Natural killer cell treated with Interleukin-12 subunit alpha and Interleukin-12 subunit beta and Interleukin-15 and Interleukin-18, amount 100 ng/mL, for 72 hours (primary cell): Measurements from ENCODE around the gene FBXW7. TPM values are rescaled to one million over a fixed set of nuclear protein-coding genes. Genes with fewer than 3 reads are reported as not detected.

ENCODE experiments used
- ATAC-seq, 2 donors: fragments of 150-1000 bp; cut with Tn5 transposase in 1 of 2; sonication (Bioruptor Pico), chemical (Tn5 transposase) in 1 of 2; 2 replicates each; pipeline ENCODE4 v1.10.0; 2021
- DNase-seq: peaks from one replicate; pipeline ENCODE4 v3.0.0; 2022; ENCODE audit warnings: low spot score
- H3K27ac Mint-ChIP-seq, 2 donors: 1 replicate in 1 of 2; 2 replicates in 1 of 2; pipeline ENCODE4 v1.8.0; 2022; ENCODE audit warnings: mixed read lengths in 2 of 2, mild to moderate bottlenecking in 1 of 2, moderate library complexity in 1 of 2
- H3K27me3 Mint-ChIP-seq, 2 donors: 1 replicate in 1 of 2; 2 replicates in 1 of 2; pipeline ENCODE4 v1.8.0; 2022; ENCODE audit warnings: mixed read lengths in 2 of 2
- H3K36me3 Mint-ChIP-seq: one replicate; pipeline ENCODE4 v1.8.0; 2022; ENCODE audit warnings: mixed read lengths
- H3K4me1 Mint-ChIP-seq, 2 donors: 1 replicate in 1 of 2; 2 replicates in 1 of 2; pipeline ENCODE4 v1.8.0; 2022; ENCODE audit warnings: low read depth in 2 of 2, mixed read lengths in 2 of 2, mild to moderate bottlenecking in 1 of 2
- H3K4me3 Mint-ChIP-seq: one replicate; pipeline ENCODE4 v1.8.0; 2022; ENCODE audit warnings: mixed read lengths
- H3K9me3 Mint-ChIP-seq: 2 replicates; pipeline ENCODE4 v1.8.0; 2022; ENCODE audit warnings: mixed read lengths
- total RNA-seq, 2 donors: library from RNA; stranded (reverse); gene quantifications; one replicate each; pipeline ENCODE4 v1.2.3, GENCODE V29; 2022

Gene FBXW7
- total RNA-seq, 2 donors from 2014 or later, result 70.9 to 74.1 TPM

GRCh38 chr4:152351080-152351479, 184.8 kb downstream of the FBXW7 start:
- DNase-seq, result no peak
- no peak for ATAC-seq
- Mint-ChIP-seq H3K27me3 (no peaks in the 10 kb centered on the region), H3K36me3 (no peaks in the 10 kb centered on the region), H3K9me3 (no peaks in the 10 kb centered on the region), H3K4me3 (no peak overlapping the region), H3K27ac (no peak overlapping the region), H3K4me1 (peaks cover 7% of the 10 kb centered on the region in 2 donors)

DNA sequence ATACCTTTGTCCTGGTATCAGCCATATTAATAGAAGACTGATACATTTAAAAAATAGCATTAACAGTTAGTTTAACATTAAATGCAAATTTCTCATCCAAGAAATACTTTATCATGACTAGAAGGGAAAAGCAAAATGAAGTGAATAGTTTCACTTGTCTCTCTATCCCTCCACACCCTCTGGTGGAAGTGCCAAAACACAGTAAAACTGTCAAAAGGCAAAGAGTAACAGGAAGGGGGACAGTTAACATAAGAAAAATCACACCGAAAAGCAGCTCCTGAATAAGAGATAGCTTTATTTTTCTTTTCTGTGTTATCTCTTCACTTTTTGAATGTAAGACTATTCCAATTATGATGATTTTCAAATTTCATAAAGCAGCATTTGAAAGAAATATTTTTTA, 187.2 kb downstream of the FBXW7 start:
- Mint-ChIP-seq H3K4me3 (no peak overlapping the region), H3K36me3 (no peaks in the 10 kb centered on the region), H3K9me3 (no peaks in the 10 kb centered on the region), H3K27ac (no peak overlapping the region), H3K27me3 (no peaks in the 10 kb centered on the region), H3K4me1 (peaks cover under 1 to 7% of the 10 kb centered on the region in 2 donors)
- ATAC-seq, result no peak
- no peak for DNase-seq

GRCh38 chr4:152346979-152347378, 188.9 kb downstream of the FBXW7 start:
- Mint-ChIP-seq H3K36me3 (no peaks in the 10 kb centered on the region), H3K4me3 (no peak overlapping the region), H3K27ac (no peak overlapping the region), H3K4me1 (peaks cover 0 to 2% of the 10 kb centered on the region in 2 donors), H3K27me3 (no peaks in the 10 kb centered on the region), H3K9me3 (no peaks in the 10 kb centered on the region)
- ATAC-seq, result no peak
- DNase-seq, result no peak

GRCh38 chr4:152346526-152346925, 189.4 kb downstream of the FBXW7 start:
- Mint-ChIP-seq H3K27me3 (no peaks in the 10 kb centered on the region), H3K4me1 (peaks cover under 1 to 2% of the 10 kb centered on the region in 2 donors), H3K4me3 (no peak overlapping the region), H3K27ac (no peak overlapping the region), H3K9me3 (no peaks in the 10 kb centered on the region), H3K36me3 (peaks cover 2% of the 10 kb centered on the region)
- no peak for ATAC-seq
- no peak for DNase-seq

DNA sequence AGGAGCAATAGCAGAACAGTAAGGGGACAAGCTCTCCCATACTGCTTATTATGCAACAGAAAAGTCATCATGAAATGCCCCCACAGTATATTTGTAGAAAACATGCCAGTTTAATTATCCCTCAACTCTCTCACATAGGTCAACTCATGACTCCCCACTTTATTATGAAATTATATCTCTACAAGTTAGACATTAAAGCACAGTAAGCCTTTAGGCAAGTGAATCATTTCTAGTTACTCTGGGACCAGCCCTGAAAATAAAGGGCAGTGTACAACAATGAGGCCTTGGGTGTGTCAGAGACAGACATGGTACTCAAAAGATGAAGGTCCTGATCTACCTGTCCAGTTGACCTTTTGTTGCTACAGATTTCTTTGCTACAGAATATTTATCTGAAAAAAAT, 191.9 kb downstream of the FBXW7 start:
- H3K4me1 Mint-ChIP-seq, result peaks cover 7 to 9% of the 10 kb centered on the region in 2 donors
- no peak overlapping the region for H3K27ac Mint-ChIP-seq
- H3K36me3 Mint-ChIP-seq, result peaks cover 12% of the 10 kb centered on the region
- no peaks in the 10 kb centered on the region for H3K9me3 Mint-ChIP-seq
- ATAC-seq (no peak), DNase-seq (no peak)
- no peak overlapping the region for H3K4me3 Mint-ChIP-seq
- H3K27me3 Mint-ChIP-seq, result no peaks in the 10 kb centered on the region

DNA sequence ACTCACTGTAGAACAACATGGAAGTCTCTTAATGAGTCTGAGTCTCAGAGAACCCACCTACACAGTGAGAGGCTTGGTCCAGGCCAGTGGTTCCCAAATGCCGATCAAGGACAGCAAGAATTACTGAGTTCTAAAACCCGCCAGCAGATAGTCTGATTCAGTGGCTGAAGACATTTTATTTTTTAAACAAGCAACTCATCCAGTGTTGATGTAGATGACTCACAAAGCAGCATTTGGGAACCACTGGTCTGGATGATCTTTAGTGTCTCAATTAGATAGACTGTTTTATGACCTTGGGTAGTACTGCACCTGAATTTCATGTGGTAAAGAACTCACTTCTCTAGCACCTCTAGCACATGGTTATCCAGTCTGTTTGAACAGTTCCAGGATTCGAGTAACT, 193.6 kb downstream of the FBXW7 start:
- H3K9me3 Mint-ChIP-seq, result no peaks in the 10 kb centered on the region
- no peaks in the 10 kb centered on the region for H3K27me3 Mint-ChIP-seq
- H3K4me1 Mint-ChIP-seq, result peaks cover 7 to 9% of the 10 kb centered on the region in 2 donors
- peaks cover 12% of the 10 kb centered on the region for H3K36me3 Mint-ChIP-seq
- no peak overlapping the region for H3K4me3 Mint-ChIP-seq
- ATAC-seq (no peak), DNase-seq (no peak)
- H3K27ac Mint-ChIP-seq, result no peak overlapping the region

DNA sequence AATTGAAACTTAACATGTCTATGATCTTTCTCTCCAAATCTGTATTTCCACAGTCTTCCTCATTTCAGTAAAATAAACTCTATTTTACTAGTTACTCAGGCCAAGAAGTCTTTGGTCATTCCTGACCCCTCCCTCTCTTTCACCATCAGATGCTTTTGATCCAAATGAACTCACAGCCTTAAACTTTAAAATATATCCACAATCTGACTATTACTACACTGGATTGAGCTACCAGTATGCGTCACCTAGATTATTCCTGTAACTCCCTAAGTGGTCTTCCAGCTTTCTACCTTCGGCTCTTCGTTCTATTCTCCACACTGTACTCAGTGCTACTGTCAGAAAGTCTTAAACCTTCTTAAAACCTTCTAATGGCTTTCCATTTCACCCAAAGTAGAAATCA, 195.1 kb downstream of the FBXW7 start:
- H3K4me1 Mint-ChIP-seq, result peaks cover 4 to 9% of the 10 kb centered on the region in 2 donors
- ATAC-seq (no peak), DNase-seq (no peak)
- H3K27ac Mint-ChIP-seq, result no peak overlapping the region
- H3K9me3 Mint-ChIP-seq, result no peaks in the 10 kb centered on the region
- H3K36me3 Mint-ChIP-seq, result peaks cover 12% of the 10 kb centered on the region
- no peak overlapping the region for H3K4me3 Mint-ChIP-seq
- H3K27me3 Mint-ChIP-seq, result no peaks in the 10 kb centered on the region

- H3K27ac Mint-ChIP-seq, result peak overlapping the region in 1 of 2 donors; percentile 41
- no peaks in the 10 kb centered on the region for H3K27me3 Mint-ChIP-seq
- no peak for DNase-seq
- no peaks in the 10 kb centered on the region for H3K9me3 Mint-ChIP-seq
- peaks cover 12% of the 10 kb centered on the region for H3K36me3 Mint-ChIP-seq
- peaks cover 4 to 9% of the 10 kb centered on the region in 2 donors for H3K4me1 Mint-ChIP-seq
- ATAC-seq, result no peak
- no peak overlapping the region for H3K4me3 Mint-ChIP-seq
Observed at GRCh38 chr4:152339576-152339975, 196.3 kb downstream of the FBXW7 start.

DNA sequence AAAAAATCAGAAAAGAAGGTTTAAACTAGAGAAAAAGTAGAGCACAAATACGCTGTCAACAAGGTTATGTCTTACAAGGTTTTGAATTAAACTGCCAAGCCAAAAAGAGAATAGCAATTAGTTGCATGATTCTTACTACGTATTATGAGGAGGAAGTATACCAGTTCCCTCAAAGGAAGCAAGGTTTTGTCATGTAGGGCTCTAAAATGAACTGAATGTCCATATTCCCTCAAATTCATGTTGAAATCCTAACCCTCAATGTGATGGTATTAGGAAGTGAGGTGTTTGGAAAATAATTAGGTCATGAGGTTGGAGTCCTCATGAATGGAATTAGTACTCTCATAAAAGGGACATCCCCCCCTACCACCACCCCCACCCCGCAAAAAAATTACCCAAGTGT, 201.0 kb downstream of the FBXW7 start:
- Mint-ChIP-seq H3K36me3 (peaks cover 6% of the 10 kb centered on the region), H3K4me1 (no peaks in the 10 kb centered on the region), H3K9me3 (no peaks in the 10 kb centered on the region), H3K4me3 (no peak overlapping the region), H3K27ac (no peak overlapping the region), H3K27me3 (no peaks in the 10 kb centered on the region)
- ATAC-seq, result no peak
- DNase-seq, result no peak

DNA sequence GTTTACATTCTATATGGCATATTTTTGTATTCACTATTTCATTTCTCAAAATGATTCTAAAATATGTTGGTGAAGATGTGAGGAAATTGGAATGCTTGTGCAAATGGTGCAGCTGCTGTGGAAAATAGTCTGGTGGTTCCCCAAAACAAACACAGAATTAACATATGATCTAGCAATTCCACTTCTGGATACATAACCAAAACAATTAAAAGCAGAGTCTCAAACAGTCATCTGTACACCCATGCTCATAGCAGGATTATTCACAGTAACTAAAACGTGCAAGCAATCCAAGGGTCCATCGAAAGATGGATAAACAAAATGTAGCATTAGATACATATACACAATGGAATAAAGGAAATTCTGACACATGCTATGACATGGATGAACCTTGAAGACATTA, 204.8 kb downstream of the FBXW7 start:
- DNase-seq (no peak), ATAC-seq (no peak)
- H3K9me3 Mint-ChIP-seq, result no peaks in the 10 kb centered on the region
- peaks cover 0 to 8% of the 10 kb centered on the region in 2 donors for H3K4me1 Mint-ChIP-seq
- H3K4me3 Mint-ChIP-seq, result no peak overlapping the region
- H3K27me3 Mint-ChIP-seq, result no peaks in the 10 kb centered on the region
- H3K36me3 Mint-ChIP-seq, result peaks cover 19% of the 10 kb centered on the region
- H3K27ac Mint-ChIP-seq, result no peak overlapping the region

DNA sequence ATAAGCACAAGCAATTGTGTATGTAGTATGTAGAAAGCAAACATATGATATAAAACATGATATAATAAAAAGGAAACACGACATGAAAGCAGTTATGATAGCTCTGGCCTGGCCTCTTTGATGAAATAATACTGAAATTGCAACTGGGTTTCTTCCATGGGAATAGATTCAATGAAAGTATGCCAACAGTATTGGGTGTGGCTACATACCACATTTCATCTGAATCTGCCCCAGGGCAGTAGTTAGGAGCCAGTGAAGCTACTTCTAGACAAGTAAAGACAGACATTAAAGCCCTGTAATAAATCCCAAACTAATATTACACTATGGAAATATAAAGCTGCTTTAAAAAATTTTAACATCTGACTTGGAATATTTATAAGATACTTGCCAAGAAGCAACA, 207.3 kb downstream of the FBXW7 start:
- Mint-ChIP-seq H3K36me3 (peaks cover 24% of the 10 kb centered on the region), H3K4me1 (peaks cover 0 to 8% of the 10 kb centered on the region in 2 donors), H3K4me3 (no peak overlapping the region), H3K27ac (no peak overlapping the region), H3K9me3 (no peaks in the 10 kb centered on the region), H3K27me3 (no peaks in the 10 kb centered on the region)
- DNase-seq (no peak), ATAC-seq (no peak)

- H3K36me3 Mint-ChIP-seq, result peaks cover 24% of the 10 kb centered on the region
Observed at GRCh38 chr4:152327606-152328453, 208.1 kb downstream of the FBXW7 start.

GRCh38 chr4:152325831-152326230, 210.1 kb downstream of the FBXW7 start:
- no peak overlapping the region for H3K4me3 Mint-ChIP-seq
- ATAC-seq, result no peak
- no peak for DNase-seq
- peaks cover 18% of the 10 kb centered on the region for H3K36me3 Mint-ChIP-seq
- H3K27me3 Mint-ChIP-seq, result no peaks in the 10 kb centered on the region
- H3K4me1 Mint-ChIP-seq, result peaks cover 0 to 8% of the 10 kb centered on the region in 2 donors
- H3K27ac Mint-ChIP-seq, result no peak overlapping the region
- no peaks in the 10 kb centered on the region for H3K9me3 Mint-ChIP-seq

More at GRCh38 chr4:152327606-152328453, 208.1 kb downstream of the FBXW7 start:
- ATAC-seq (no peak), DNase-seq (no peak)
- Mint-ChIP-seq H3K4me1 (peaks cover 0 to 8% of the 10 kb centered on the region in 2 donors), H3K27ac (no peak overlapping the region), H3K27me3 (no peaks in the 10 kb centered on the region), H3K9me3 (no peaks in the 10 kb centered on the region), H3K4me3 (no peak overlapping the region)

- Mint-ChIP-seq H3K36me3 (peaks cover 17% of the 10 kb centered on the region), H3K9me3 (no peaks in the 10 kb centered on the region), H3K27ac (no peak overlapping the region), H3K4me1 (peaks cover 0 to 8% of the 10 kb centered on the region in 2 donors), H3K27me3 (no peaks in the 10 kb centered on the region), H3K4me3 (no peak overlapping the region)
- no peak for DNase-seq
- no peak for ATAC-seq
Observed at GRCh38 chr4:152323221-152323620, 212.7 kb downstream of the FBXW7 start.
